GM18951 (cell line): ENCODE measurements around the gene TELO2.
"Not testable (repeated sequence)": the region's sequence is repeated elsewhere in the genome, so short reads cannot be mapped to it uniquely, and the experiment has no call there.

Experiments
- POLR2A ChIP-seq: IDR thresholded peaks from 4 replicates; pipeline ENCODE4 v1.6.1; 2011; ENCODE audit warnings: mild to moderate bottlenecking; ENCODE audit not compliant: insufficient read length, insufficient read depth; ENCODE audit errors: extremely low read depth
- in situ Hi-C: fragments of 300-500 bp; cut with MboI; formaldehyde crosslinking; loops from one replicate; pipeline ENCODE4 v1.12.0; 2022; ENCODE audit warnings: low sequenced_read_pairs, mixed read lengths, inconsistent platforms; ENCODE audit not compliant: unreplicated experiment

Gene TELO2

GRCh38 chr16:1475552-1476114 lies 17.5 kb upstream of the TELO2 start:
- no peak for TF ChIP-seq POLR2A
- in situ Hi-C loops, result no loop called here

DNA sequence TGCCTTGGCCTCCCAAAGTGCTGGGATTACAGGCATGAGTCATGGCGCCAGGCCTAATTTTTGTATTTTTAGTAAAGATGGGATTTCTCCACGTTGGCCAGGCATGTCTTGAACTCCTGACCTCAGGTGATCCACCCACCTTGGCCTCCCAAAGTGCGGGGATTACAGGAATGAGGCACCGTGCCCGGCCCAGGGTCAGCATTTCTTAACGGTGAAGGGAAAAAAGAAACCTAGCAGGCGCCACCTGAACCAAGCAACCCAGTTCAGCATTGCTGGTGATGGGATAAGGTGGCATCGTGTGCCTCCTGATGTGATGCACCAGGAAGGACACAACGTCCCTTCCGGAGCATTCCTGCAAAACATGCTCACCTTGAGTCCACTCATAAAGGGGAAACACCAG lies 16.1 kb upstream of the TELO2 start:
- in situ Hi-C loops, result no loop called here
- no peak for TF ChIP-seq POLR2A

DNA sequence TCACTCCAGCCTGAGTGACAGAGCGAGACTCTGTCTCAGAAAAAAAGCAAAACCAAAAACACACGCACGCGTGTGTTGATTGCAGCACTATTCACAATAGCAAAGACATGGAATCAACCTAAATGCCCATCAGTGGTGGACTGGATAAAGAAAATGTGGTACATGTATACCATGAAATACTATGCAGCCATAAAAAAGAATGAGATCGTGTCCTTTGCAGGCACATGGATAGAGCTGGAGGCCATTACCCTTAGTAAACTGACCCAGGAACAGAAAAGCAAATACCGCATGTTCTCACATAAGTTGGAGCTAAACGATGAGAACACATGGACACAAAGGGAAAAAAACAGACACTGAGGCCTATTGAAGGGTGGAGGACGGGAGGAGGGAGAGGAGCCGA lies 14.2 kb upstream of the TELO2 start:
- in situ Hi-C loops, result not testable (repeated sequence)

- in situ Hi-C loops, result no loop called here
- TF ChIP-seq POLR2A, result no peak
These were observed 11.0 kb upstream of the TELO2 start for GRCh38 chr16:1481906-1482835.

GRCh38 chr16:1485847-1486496 lies 7.2 kb upstream of the TELO2 start:
- in situ Hi-C loops, result no loop called here
- no peak for TF ChIP-seq POLR2A

DNA sequence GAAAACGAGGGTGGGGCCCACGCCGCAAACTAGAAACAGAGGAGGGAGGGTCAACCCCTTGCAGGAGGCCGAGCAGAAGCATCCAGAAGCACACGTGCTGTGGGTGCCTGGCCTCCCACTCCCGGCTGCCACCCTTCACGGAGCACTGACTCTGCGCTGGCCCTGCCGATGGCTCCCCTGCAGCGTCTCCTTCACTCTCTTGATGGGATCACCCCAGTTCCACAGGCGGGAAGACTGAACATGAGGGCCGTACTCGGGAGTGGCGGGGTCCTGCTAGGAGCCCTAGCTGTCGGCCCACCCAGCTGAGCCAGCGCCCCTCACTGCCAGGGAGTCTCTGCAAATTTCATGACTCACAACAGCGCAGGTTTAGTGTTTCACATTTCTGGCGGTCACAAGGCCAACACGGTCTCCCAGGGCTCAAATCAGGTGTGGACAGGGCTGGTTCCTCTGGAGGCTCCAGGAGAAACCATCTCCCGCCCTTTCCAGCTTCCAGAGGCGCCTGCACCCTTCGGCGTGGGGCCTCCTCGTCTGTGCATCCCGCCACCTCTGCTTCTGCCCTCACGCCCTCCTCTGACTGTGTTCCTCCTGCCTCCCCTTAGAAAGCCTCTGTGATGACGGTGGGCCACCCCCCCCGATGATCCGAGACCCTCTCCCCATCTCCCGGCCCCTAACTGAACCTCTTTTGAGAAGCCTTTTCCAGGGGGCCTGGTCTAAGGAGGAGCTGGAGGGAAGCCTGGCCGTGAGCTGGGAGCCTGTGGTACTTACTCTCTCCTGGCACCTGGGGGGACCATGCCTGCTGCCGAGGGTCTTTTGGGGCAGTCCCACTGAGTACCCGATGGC lies 6.4 kb upstream of the TELO2 start:
- in situ Hi-C loops, result no loop called here

GRCh38 chr16:1487395-1488053 lies 5.6 kb upstream of the TELO2 start:
- in situ Hi-C loops, result no loop called here
- no peak for TF ChIP-seq POLR2A

More for the DNA sequence above, 6.4 kb upstream of the TELO2 start:
- no peak for TF ChIP-seq POLR2A

DNA sequence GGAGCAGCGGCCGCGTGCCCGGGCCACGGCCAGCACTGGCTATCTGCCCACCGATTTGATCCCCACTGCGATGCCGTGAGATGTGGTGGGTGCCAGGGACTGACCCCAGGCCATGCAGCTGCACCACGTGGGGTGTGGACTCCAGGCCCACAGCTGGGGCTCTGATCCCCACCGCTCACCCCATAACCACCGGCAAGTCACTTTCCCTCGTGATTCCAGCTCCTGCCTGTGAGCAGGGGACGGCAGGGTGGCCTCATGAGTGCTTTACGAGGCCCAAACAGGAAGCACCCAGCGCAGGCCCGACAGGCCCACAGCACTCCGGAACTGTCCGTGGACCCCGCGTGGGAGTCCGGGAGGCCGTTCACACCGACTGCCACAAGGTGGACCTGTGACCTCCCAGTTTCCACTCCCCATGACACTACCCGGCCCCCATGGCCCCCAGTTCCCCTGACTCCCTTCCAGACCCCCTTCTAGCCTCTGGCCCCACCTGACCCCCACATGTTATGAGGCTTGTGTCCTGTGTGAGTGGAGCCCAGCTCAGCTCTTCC lies 5.0 kb upstream of the TELO2 start:
- TF ChIP-seq POLR2A, result no peak
- in situ Hi-C loops, result no loop called here

DNA sequence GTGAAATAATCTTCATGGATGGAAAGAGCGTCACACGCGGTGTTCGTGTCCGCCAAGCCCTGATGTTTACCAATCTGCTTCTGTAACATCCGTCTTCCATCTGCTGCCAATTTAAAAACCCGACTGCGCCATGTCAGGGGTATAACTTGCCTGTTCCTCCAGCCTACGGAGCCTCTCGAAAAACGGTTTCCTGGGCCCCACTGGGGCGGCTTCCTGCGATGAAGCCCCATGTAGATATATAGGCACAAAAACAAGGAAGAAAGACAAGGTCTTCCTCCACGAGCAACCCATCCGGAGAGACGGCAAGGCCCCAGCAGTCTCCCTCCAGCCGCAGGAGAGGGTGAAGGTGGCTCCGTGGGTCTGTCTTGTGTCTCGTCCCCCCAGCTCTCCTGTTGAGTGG lies 4.5 kb upstream of the TELO2 start, which contains the start of gene PTX4:
TSS of gene PTX4 (minus strand) at position 326 of the 400 bp plus-strand sequence. CDS start at position 291, 35 bp downstream.
- TF ChIP-seq POLR2A, result no peak
- in situ Hi-C loops, result no loop called here

DNA sequence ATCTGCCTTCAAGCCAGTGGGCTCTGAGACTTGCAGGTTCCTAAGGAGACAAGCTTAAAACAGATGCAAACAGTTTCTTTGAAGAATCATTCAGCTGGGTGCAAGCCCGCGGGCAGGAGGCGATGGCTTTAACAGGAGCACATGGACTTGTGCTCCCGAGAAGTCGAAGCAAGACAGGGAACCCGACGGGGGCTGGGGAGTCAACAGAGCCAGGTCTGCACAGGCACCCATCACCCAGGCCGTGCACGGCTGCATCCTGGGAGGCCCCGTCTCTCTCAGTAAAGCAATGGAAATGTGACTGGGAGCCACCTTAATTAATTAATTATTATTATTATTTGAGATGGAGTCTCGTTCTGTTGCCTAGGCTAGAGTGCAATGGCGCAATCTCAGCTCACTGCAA lies 4.1 kb upstream of the TELO2 start:
- no peak for TF ChIP-seq POLR2A
- in situ Hi-C loops, result no loop called here

DNA sequence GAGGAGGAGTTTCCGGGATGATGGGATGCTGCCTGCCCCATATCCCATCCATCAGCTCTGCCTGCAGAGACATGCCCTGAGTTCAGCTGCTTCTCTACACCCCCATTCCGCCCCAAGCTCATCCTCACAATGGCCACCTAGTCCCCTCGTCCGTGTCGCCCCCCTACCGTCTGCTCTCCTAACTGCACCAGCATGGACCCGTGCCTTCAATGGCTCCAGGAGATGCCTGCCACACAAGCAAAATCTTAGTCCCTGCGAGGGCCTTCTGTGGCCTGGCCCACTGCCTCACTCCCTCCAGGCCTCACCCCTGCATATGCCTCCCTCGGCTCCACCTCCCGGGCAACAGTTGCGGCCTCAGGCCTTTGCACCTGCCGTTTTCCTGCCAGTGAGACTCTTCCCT lies 1.8 kb upstream of the TELO2 start:
- in situ Hi-C loops, result no loop called here

More for the DNA sequence above, 1.8 kb upstream of the TELO2 start:
- no peak for TF ChIP-seq POLR2A
